ENCODE measurements around the gene NCOR1.
"Not testable (repeated sequence)": the region's sequence is repeated elsewhere in the genome, so short reads cannot be mapped to it uniquely, and the experiment has no call there.

NCOR1 gene
- 315 to 345 reads per million in 2 donors for total RNA-seq

DNA sequence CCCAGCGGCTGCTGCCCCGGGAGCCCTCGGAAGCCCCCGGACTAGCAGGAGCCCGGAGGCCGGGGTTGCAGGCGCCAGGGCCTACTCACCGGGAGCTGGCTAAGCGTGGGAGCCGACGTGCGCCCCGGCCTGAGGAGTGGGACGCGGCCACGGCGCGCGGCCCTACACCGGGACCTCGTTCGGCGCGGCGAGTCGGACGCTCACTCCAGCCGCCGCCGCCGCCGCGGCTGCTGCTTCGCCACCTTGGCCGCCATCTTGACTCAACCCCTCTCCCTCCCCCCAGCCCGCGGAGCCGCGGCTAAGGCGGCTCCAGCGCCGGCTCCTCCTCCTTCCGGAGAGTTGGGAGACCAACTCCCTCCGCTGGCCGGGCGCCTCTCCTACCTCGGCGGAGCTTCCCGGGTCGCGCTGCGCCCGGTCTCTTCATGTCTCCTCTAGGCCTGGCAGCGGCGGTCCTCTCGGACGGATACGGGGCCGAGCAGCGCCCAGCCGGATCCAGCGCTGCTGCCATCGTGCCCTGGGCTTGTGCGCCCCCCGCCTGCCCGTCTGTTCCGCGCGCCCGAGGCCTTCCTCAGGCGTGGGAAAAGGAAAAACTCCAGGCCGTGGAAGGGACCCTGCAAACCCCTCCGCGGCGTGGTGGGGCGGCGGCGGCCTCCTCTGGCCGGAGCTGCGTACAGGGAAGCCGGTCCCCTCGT lies at the start of gene NCOR1:
Gene NCOR1, minus strand, starts transcription at position 262 of the 692 bp plus-strand sequence. CDS start 20,965 bp downstream, outside the sequence.
- DNase-seq: peak; percentile 84

DNA sequence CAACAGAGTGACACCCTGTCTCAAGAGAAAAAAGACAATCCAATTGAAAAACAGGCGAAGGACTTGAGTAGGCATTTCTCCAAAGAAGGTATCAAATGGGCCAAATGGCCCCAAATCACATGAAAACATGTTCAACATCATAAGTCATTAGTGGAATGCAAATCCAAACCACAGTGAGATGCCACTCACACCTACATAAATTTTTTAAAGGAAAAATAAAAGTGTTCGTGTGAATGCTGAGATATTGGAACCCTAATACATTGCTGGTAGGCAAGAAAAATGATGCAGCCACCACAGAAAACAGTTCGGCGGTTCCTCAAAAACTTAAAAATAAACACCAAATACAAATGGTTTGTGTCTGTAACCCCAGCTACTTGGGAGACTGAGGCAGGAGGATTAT lies 46.9 kb upstream of the NCOR1 start:
- no peak for DNase-seq

DNA sequence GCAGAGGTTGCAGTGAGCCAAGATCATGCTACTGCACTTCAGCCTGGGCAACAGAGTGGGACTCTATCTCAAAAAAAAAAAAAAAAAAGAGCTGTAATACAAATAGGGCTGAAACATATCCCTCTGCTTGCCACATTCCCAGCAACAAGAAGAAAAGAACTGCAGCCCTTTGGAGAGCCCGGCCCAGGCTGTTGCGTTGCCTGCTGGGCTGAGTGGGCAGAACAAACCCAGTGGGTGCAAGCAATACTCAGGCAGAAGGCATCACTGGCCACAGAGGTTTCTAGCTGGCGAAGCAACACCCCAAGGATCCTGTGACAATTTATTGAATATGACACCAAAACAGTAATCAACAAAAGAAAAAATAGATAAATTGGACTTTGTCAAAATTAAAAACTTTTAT lies 45.7 kb upstream of the NCOR1 start:
- no peak for DNase-seq

DNA sequence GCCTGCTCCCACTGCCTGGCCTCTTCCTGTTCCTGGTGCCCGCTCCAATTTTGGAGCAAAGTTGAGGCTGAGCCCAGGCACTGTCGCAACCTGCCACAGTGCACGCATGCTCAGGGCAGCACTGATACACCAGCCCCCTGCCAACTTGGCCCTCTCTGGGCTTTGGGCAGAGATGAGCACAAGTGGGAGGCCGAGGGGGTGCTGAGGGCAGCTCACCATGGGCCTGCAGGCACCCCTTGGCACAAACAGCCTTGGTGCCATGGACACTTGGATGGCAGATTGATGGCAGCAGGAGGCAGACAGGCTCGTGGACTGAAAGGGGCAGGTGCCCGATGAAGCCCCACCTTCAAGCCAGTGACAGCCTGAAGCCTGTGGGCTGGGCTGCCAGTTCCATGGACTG lies 44.6 kb upstream of the NCOR1 start:
- no peak for DNase-seq

DNA sequence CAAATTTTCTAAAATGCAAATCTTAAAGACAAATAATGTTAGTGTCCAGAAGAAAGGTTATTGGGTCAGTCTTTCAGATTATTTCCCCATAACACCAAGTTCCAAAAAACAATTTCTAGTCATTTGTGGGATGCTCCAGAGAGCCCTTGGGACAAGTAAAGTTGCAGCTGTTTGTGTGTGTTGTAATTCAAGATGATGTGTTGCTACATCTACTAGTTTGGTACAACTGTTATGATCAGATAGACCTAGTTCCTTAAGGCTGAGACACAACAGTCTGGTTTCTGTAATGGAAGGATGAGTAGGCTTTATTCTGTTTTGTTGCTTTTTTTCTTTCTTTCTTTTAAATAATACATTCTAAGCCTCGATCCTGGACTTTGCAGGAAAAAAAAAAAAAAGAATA lies 43.6 kb upstream of the NCOR1 start:
- no peak for DNase-seq

DNA sequence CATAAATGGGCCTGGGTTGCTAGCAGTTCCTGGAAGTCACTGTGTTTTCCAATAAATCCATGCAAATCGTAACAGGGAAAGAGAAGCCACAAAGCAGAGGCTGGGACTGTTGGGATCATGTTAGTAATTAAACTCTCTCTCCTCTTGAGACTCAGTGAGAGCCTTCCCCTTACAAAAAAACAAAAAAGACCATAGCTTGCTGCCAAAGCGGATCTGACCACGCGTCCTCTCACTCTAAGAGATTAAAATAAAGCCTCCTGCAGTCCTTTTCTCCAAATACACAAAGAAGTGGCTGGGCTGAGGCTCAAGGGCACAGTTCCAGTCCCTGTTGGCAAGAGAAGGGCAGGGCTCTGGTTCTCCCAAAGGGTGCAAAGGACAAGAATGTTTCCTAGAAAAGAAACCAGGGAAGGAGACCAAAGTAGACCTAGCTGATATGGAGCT lies 40.2 kb upstream of the NCOR1 start:
- DNase-seq: no peak

DNA sequence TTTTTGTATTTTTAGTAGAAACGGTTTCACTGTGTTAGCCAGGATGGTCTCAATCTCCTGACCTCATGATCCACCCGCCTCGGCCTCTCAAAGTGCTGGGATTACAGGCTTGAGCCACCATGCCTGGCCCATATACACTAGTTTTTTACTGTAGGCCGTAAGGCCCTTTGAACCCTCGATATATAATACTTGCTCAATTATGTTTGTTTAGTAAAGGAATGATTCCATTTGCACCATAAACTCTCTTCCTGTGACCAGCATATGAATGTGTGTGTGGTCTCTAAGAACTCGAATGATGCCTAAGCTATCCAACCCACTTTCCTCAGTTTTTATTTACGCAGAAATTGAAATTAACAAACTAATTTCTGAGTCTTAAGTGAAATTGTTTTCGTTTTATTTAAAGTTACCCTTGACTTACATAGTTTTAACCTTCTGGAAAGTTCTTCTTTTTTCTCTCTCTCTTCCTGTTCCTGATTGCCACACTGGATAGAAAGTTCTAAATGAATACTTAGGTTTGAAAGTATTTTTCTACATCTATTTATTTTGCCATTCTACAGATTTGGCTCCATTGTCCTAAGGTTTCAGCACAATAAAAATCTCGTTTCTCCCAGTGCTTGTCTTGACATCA lies 39.6 kb upstream of the NCOR1 start:
- DNase-seq: no peak

DNA sequence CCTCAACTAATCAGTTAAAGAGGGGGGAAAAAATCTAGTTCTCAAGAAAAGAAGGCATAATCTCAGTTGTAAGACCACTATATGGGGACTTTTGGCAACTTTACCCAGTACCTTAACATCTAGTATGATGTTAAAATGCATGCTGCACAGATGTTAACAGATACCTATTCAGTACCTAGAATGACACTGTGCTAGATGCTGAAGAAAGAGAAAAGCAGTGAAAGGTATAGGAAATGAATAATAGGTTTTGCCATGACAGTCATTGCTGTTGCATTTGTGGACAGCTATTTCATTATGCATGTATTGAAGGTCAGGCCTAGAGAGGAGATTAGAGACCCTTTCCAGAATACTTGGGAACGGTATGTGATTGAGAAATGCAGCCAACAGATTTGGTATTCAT lies 36.2 kb upstream of the NCOR1 start:
- no peak for DNase-seq

DNA sequence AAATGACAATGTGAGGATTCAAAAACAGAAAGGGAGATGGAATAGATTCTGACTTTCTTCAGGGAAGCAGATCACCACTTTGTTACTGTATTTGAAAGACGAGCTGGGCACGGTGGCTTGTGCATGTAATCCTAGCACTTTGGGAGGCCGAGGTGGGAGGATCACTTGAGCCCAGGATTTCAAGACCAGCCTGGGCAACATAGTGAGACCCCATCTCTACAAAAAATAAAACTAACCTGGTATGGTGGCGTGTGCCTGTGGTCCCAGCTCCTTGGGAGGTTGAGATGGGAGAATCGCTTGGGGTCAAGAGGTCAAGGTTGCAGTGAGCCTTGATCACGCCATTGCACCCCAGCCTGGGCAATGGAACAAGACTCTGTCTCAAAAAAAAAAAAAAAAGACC lies 35.7 kb upstream of the NCOR1 start:
- DNase-seq: no peak

DNA sequence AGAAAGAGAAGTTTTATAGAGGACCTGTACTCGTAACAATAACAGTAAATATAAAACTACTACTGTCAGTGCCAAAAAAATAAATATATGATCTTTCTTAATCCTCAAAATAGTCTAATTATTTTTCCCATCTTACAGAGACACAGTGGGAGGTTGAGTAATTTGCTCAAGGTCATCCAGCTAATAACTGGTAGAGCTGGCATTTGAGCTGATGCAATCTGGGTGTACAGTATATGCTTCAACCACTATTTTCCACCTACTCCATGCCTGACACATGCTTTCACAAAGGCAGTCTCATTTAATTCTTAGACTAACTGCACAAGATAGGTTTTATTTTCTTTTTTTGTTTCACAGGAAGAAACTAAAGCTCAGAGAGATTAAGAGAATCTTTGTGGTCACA lies 35.3 kb upstream of the NCOR1 start:
- no peak for DNase-seq

DNA sequence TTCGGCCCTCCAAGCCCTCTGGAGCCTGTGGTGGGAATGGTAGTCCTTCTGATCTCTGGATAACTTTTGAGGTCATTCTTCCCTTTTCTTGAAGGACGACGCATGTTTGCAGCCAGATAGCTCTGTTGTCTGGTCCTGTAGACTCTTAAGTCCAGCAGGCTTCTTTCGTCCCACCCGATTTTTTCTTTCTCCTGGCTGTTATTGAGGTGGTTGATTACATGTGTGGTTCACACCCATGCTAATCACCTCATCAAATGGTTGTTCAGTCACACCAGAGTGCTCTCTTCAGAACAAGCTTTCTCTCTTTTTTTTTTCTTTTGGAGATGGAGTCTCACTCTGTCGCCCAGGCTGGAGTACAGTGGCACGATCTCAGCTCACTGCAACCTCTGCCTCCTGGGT lies 32.3 kb upstream of the NCOR1 start:
- DNase-seq: no peak

DNA sequence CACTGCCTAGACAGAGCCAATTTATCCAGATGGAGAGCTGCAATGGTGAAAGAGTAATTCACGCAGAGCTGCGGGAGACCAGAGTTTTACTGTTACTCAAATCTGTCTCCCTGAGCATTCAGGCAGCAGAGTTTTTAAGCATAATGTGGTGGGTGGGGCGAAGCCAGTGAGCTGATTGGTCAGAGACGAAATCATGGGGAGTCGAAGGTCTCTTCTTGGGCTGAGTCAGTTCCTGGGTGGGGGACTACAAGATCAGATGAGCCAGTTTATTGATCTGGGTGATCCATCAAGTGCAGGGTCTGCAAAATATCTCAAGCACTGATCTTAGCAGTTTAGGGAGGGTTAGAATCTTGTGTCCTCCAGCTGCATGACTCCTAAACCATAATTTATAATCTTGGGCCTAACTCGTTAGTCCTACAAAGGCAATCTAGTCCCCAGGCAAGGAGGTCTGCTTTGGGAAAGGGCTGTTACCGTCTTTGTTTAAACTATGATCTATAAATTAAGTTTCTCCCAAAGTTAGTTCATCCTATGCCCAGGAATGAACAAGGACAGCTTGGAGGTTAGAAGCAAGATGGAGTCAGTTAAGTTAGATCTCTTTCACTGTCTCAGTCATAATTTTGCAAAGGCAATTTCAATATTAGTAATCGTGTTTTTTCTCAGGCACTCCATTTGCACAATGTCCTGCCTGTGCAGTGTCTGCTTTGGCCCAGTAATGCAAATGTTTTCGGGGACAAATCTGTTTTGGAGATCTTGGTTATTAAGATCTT lies 28.6 kb upstream of the NCOR1 start:
- no peak for DNase-seq

DNA sequence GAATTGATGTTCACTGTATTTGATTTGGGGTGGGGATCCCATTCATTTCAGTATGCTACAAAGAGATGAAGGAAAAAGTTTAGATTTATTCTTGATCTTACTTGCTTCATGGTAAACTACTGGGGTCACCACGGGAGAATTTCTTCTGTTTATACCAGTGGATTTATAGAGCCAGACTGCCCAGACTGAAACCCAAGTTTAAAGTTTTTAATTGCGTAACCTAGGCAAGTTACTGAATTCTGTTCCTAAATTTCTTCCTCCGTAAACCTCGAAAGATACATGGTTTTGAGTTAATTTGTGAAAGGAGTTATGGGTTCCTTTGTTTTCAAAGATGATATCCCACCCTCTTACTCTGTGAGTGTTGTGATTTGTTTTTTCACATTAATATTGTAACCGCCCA lies 28.1 kb upstream of the NCOR1 start:
- no peak for DNase-seq

DNA sequence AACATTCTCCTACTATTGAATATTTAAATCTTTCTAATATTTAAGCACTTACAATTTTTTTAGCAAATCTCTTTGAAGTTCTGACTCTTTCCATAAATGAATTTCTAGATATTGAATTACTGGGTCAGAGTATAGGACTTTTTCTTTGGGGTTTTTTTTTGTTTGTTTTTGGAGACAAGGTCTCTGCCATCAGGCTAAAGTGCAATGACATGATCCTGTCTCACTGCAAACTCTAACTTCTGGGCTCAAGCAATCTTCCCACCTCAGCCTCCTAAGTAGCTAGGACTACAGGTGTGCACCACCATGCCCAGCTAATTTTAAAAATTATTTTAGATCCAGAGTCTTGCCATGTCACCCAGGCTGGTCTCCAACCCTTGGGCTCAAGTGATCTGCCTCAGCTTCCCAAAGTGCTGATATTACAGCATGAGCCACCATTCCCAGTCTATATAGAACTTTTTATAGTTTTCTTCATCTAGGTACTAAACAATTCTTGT lies 26.6 kb upstream of the NCOR1 start:
- no peak for DNase-seq

DNA sequence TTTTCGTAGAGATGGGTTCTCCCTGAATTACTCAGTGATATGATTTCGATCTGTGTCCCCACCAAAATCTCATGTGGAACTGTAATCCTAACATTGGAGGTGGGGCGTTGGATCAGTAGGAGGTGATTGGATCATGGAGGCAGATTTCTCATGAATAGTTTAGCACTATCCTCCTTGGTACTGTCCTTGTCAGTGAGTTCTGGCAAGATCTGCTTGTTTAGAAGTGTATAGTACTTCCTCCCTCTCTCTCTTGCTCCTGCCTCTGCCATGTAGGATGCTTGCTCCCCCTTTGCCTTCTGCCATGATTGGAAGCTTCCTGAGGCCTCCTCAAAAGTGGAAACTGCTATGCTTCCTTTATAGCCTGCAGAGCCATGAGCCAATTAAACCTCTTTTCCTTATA lies 24.6 kb upstream of the NCOR1 start:
- DNase-seq: no peak

DNA sequence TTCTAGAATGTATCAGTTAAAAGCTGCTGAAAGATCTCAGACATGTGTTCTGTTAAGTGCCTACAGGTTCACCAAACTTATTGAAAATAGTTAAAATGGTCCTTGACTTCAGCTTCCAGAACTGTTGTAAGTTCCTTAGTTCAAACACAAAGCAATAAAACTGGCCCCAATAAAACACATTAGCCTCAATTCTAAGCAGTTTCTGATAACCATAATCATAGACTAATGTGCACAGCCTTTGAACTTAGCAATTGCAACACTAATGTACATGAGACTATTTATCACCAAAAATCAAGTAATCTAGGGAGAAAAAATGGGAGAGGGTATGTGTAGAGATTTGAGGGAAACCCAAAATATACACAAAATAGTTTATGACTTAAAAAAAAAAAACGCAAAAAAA lies 17.1 kb upstream of the NCOR1 start:
- DNase-seq: no peak

DNA sequence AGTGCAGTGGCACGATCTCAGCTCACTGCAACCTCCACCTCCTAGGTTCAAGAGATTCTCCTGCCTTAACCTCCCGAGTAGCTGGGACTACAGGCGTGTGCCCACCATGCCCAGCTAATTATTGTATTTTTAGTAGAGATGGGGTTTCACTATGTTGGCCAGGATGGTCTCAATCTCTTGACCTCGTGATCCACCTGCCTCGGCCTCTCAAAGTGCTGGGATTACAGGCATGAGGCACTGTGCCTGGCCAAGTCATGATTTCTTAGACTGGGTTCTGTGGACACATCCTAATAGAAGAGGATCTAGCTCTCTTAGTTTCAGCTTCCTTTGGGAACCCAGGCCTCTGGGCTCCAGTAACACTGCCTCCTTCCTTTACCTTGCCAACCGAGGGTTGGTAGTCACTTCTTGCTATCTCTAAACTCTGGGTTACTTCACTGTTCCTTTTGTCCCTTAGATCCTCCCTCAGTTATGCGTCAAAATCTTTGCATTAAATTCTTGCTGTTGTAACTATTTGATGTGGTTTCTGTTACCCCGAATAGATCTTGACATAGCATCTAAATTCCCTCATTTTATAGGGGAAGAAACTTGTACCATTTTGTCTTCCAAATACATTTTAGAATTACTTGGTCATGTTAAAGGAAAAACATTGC lies 14.7 kb upstream of the NCOR1 start:
- DNase-seq: not testable (repeated sequence)

DNA sequence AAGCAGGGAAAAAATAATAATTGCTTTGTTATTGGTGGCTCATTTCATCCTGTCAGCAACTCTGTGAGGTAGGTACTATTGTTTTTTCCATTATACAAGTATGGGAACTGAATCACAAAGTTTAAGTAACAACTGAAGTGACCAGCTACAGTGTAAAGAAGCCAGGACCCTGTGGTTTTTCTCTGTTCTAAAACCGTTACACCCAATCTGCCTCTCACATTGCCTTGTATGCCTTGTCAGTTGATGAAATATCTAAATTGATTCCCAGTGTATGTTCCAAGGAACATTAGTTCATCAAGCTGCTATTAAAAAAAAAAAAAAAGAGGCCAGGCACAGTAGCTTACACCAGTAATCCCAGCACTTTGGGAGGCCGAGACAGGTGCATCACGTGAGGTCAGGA lies 7.1 kb upstream of the NCOR1 start:
- no peak for DNase-seq

DNA sequence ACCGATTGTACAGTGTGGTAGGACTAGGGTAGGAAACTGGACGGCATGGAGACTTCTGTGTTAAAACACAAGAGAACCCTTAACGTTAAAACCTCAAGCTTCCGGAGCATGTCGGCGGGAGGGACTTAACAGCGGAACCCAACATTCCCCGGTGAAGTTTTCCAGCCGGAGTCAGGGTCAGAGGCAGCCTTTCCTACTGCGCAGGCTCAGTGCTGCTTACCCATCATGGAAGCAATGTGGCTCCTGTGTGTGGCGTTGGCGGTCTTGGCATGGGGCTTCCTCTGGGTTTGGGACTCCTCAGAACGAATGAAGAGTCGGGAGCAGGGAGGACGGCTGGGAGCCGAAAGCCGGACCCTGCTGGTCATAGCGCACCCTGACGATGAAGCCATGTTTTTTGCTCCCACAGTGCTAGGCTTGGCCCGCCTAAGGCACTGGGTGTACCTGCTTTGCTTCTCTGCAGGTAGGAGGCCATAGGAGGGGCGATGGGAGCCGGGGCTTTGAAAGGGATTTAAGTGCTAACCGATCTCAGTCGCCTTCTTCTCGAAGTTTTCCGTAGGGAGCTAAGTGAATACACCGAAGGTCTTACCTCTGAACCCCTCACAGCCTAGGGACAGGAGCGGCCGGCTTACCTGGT lies 1.8 kb upstream of the NCOR1 start, which contains the start of gene PIGL:
Gene PIGL, plus strand, starts transcription at position 209 of the 634 bp plus-strand sequence. Its CDS starts 17 bp downstream, at position 226.
- DNase-seq: no peak

DNA sequence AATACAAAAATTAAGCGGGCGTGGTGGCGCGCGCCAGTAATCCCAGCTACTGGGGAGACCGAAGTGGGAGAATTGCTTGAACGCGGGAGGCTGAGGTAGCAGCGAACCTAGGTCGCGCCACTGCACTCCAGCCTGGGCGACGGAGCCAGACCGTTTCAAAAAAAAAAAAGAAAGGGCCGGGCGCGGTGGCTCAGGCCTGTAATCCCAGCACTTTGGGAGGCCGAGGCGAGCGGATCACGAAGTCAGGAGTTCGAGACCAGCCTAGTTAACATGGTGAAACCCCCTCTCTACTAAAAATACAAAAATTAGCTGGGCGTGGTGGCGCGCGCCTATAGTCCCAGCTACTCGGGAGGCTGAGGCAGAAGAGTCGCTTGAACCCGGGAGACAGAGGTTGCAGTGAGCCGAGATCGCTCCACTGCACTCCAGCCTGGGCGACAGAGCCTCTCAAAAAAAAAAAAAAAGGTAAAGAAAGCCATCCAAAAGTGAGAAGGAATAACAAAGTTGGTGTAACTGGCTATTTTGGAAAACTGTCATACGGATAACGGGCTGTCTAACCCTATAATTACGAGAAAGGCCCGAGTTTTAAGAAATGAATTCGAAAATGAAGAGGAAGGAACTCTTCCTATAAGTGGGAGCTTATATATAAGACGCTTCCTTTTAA lies 1.1 kb upstream of the NCOR1 start:
- DNase-seq: not testable (repeated sequence)

DNA sequence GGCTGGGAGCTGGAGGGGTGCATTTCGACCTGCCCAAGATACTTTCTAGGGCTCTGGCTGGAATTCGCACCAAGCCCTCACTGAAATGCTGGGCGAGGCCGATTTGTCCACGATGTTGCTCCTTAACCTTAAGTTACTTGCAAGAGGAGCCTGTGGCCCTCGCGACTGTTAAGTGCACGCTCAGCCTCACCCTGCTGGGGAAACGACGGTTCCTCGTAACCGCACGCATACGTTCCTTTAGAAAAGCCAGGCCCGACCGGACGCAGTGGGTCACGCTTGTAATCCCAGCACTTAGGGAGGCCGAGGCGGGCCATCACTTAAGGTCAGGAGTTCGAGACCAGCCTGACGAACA lies 607 bp upstream of the NCOR1 start:
- DNase-seq: no peak

DNA sequence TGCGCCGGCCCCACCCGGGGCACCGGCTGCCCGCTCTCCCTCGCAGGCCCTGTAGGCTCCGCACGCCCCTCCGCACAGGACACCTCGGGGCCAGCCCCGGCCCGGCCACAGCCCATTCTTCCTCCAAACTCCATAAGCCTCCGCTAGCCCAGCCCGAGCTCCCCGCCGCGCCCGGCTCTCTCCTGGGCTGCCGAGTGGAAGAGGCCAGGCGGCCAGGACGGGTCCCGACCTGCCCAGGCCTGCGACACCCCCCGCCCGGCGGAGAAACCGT lies 397 bp downstream of the NCOR1 start:
- no peak for DNase-seq
